LNCAP (cell line): ENCODE data around the gene STK32B.

Experiments
- CTCF ChIP-seq: fragments of 450-650 bp; IDR thresholded peaks from 2 replicates; pipeline ENCODE4 v1.5.1; 2017; ENCODE audit warnings: mild to moderate bottlenecking

STK32B gene

DNA sequence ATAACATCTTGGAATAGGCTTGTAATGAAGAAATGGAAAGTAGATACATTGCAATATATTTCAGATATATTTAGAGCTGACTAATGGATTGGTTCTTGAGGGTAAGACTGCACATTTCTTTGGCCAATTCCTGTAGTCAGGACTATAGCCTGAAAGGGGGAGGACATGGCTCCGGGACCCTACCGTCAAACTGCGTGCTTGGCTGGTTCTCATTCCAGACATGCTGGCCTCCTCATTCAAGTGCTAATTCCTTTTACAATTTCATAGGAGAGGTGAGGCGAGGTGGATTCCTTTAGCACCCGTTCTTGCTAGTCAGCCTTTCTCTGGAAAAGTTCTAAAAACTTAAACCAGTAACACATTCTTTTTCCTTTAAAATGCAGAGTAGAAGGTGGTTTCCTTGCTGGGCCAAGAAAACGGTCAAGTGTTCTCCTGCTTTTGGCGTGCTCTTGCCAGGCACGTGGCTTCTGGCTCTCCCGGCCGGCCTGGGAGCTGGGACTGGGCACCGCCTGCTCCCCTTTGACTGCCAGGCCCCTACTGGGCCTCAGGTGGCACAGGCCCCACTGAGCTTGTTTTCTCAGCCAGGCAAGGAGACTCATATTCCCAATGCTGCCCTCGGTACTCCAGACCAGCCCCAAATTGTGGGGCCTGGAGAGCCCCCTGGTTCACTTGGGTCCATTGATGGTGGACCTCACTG, 167.2 kb downstream of the STK32B start:
- no peak for TF ChIP-seq CTCF

- no peak for TF ChIP-seq CTCF
These were observed 168.7 kb downstream of the STK32B start for GRCh38 chr4:5220028-5220427.

DNA sequence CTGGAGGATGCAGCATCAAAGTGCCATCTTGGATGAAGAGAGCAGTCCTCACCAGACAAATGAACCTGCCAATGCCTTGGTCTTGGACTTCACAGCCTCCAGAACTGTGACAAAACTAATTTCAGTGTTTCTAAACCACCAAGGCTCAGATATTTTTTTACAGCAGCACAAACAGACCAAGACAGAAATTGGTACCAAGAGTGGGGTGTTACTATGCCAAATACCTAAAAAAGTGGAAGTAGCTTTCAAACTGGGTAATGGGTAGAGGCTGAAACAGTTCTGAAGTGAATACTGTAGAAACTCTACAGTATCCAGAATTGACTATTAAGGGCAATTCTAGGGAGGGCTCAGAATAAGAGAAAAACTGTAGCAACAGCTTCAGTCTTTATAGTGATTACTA, 170.8 kb downstream of the STK32B start:
- no peak for TF ChIP-seq CTCF

DNA sequence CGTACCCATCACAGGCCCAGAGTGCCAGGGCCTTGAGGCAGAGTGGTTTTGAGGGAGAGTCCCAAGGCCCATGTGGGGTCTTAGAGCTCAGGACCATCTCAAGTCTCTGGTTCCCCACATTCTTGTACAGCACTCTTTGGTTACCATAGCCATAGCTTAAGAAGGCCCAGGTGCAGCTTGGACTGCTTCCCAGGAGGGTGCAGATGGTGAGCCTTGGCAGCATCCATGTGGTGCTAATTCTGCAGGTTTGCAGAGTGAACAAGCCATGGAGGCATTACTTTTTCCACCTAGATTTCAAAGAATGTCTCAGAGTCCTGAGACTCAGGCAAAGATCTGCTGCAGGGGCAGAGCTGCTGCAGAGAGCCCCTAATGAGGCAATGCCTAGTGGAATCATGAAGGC, 171.7 kb downstream of the STK32B start:
- TF ChIP-seq CTCF, result no peak

DNA sequence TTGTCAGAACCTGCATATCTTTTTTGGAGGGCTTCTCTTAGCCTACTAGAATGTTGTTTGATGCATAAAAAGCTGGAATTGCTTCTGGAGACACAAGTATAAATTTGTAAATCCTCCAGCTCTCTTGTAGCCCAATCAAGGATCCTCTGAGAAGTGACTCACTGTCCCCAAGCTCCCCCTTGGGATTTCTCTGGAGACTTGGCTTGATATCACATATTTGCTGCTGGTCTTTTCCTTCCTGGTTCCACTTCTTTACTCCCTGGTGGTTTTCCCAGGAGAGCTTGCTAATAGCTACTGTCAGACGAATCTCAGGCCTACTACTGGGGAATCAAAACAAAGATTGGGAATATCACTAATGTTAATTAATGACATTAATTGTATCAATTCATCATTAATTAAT, 173.1 kb downstream of the STK32B start:
- TF ChIP-seq CTCF, result no peak

- TF ChIP-seq CTCF, result no peak
These were observed 181.3 kb downstream of the STK32B start for GRCh38 chr4:5232549-5232948.

- TF ChIP-seq CTCF, result no peak
These were observed 185.9 kb downstream of the STK32B start for GRCh38 chr4:5237086-5237660.
